ENCODE measurements around the gene PHF2.
"Not testable (repeated sequence)": the region's sequence is repeated elsewhere in the genome, so short reads cannot be mapped to it uniquely, and the experiment has no call there.

PHF2 gene

DNA sequence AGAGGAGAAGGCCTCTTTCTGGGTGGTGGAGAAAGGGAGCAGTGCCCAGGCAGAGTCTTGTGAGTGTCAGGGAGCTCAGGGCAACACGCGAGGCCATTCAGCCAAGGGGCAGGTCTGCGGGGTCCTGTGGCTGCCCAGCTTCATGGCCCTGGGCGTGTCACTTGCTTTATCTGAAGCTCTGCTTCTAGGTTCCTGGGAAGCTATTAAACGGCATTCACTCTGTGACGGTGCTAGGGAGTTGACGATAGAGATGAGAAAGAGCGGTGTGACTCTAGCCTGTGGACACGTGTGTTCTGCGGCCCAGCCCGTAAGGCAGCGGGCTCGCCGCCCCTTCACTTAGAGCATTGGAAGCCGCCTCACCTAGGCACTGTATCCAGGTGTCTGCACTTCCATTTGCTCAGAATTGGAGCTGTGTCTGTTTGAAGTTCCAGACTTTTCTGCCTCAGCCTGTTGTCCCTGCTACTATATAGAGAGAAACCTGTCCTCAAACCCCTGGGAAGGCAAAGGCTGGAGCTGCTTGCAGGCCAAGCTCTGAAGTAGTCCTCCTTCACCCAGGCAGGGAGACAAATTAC lies 88.3 kb downstream of the PHF2 start:
- no peak overlapping the region for H3K9ac ChIP-seq (ENCODE audit: low read length)
- no peak overlapping the region for H3K4me2 ChIP-seq (ENCODE audit: low read length)
- H3K36me3 ChIP-seq (replicated peaks; ENCODE audit: low read depth, low read length): no peaks in the 10 kb centered on the region
- H3K4me1 ChIP-seq (ENCODE audit: low read length): no peaks in the 10 kb centered on the region
- no peaks in the 10 kb centered on the region for H3K79me2 ChIP-seq (ENCODE audit: low read length)
- no peak overlapping the region for H3K4me3 ChIP-seq (ENCODE audit: low read length)
- H3K9me3 ChIP-seq (ENCODE audit: insufficient read depth, low read length): no peaks in the 10 kb centered on the region
- no peak overlapping the region for H3K27ac ChIP-seq (ENCODE audit: low read length)
- H2AFZ ChIP-seq (ENCODE audit: low read depth, low read length): no peak overlapping the region
- no peaks in the 10 kb centered on the region for H4K20me1 ChIP-seq (ENCODE audit: insufficient read depth, low read length)
- no peaks in the 10 kb centered on the region for H3K27me3 ChIP-seq (ENCODE audit: low read depth, low read length)
- TF ChIP-seq, protein P1, sequence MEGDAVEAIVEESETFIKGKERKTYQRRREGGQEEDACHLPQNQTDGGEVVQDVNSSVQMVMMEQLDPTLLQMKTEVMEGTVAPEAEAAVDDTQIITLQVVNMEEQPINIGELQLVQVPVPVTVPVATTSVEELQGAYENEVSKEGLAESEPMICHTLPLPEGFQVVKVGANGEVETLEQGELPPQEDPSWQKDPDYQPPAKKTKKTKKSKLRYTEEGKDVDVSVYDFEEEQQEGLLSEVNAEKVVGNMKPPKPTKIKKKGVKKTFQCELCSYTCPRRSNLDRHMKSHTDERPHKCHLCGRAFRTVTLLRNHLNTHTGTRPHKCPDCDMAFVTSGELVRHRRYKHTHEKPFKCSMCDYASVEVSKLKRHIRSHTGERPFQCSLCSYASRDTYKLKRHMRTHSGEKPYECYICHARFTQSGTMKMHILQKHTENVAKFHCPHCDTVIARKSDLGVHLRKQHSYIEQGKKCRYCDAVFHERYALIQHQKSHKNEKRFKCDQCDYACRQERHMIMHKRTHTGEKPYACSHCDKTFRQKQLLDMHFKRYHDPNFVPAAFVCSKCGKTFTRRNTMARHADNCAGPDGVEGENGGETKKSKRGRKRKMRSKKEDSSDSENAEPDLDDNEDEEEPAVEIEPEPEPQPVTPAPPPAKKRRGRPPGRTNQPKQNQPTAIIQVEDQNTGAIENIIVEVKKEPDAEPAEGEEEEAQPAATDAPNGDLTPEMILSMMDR (IDR thresholded peaks at IDR 0.05; ENCODE audit: low read depth, low read length): no peak
- TF ChIP-seq EZH2phosphoT487 (IDR thresholded peaks at IDR 0.05; ENCODE audit: low read depth): no peak

DNA sequence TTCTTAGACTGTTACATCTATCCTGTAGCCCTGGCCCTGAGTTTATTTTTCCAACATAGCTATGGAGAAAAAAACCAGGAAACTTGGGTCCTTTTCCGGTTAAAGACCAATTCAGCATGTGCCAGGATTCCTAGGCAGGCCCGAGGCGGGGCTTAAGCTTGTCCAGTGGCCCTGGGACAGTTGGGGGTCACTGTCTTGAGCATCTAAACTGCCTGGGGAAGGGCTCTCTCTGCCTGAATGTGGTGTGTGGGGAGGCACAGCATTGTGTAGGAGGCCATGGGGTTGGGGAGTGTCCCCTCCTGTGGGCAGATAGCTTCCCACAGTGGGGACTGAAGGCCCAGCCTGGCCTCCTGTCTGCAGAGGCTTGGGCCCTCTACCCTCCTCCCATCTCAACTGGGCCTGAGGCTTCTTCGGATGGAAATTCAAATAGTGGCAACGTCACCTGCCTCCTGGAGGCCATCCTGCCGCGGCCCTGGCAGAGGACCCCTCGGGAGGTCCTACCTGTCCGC lies 88.8 kb downstream of the PHF2 start:
- no peaks in the 10 kb centered on the region for H4K20me1 ChIP-seq (ENCODE audit: insufficient read depth, low read length)
- H3K27me3 ChIP-seq (ENCODE audit: low read depth, low read length): no peaks in the 10 kb centered on the region
- TF ChIP-seq, protein P1 (IDR thresholded peaks at IDR 0.05; ENCODE audit: low read depth, low read length): no peak
- no peak for TF ChIP-seq EZH2phosphoT487 (IDR thresholded peaks at IDR 0.05; ENCODE audit: low read depth)
- no peak overlapping the region for H3K4me2 ChIP-seq (ENCODE audit: low read length)
- H2AFZ ChIP-seq (ENCODE audit: low read depth, low read length): no peak overlapping the region
- H3K27ac ChIP-seq (ENCODE audit: low read length): no peak overlapping the region
- no peaks in the 10 kb centered on the region for H3K4me1 ChIP-seq (ENCODE audit: low read length)
- no peaks in the 10 kb centered on the region for H3K79me2 ChIP-seq (ENCODE audit: low read length)
- no peaks in the 10 kb centered on the region for H3K36me3 ChIP-seq (replicated peaks; ENCODE audit: low read depth, low read length)
- no peaks in the 10 kb centered on the region for H3K9me3 ChIP-seq (ENCODE audit: insufficient read depth, low read length)
- H3K4me3 ChIP-seq (ENCODE audit: low read length): no peak overlapping the region
- no peak overlapping the region for H3K9ac ChIP-seq (ENCODE audit: low read length)

DNA sequence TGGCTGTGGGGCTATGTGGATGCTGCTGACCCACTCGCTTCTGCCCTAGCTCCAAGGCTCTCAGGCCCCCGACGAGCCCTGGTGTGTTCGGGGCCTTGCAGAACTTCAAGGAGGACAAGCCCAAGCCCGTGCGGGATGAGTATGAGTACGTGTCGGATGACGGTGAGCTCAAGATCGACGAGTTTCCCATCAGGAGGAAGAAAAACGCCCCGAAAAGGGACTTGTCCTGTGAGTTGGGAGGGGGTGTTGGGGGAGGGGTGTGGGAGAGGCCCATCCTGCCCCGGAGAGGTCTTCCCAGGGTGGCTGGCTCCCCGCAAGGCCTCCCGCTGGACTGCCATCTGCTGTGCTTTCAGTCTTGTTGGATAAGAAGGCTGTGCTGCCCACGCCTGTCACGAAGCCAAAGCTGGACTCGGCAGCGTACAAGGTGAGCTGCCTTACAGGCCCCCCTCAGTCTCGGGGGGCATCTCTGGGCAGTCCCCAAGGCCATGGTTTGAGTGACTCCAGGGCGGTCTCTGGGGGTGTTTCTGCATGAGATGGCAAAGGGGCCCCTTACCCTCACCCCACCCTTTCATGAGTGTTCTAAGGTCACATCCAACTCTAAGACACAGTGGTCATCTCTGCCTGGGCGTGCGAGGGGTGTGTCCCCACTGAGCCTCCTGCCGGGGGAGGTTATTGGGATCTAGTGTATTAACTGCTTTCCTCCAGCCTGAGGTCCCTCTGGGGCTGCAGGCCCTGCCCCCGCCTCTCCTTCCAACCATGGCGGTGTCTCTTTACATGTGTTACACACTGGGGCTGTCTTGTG lies 89.5 kb downstream of the PHF2 start:
- Histone ChIP-seq H3K27ac (ENCODE audit: low read length) (no peak overlapping the region), H3K4me3 (ENCODE audit: low read length) (no peak overlapping the region), H2AFZ (ENCODE audit: low read depth, low read length) (no peak overlapping the region), H3K9me3 (ENCODE audit: insufficient read depth, low read length) (no peaks in the 10 kb centered on the region), H3K27me3 (ENCODE audit: low read depth, low read length) (no peaks in the 10 kb centered on the region), H4K20me1 (ENCODE audit: insufficient read depth, low read length) (no peaks in the 10 kb centered on the region), H3K36me3 (replicated peaks; ENCODE audit: low read depth, low read length) (no peaks in the 10 kb centered on the region), H3K4me1 (ENCODE audit: low read length) (no peaks in the 10 kb centered on the region), H3K9ac (ENCODE audit: low read length) (no peak overlapping the region), H3K79me2 (ENCODE audit: low read length) (no peaks in the 10 kb centered on the region), H3K4me2 (ENCODE audit: low read length) (no peak overlapping the region)
- no peak for TF ChIP-seq EZH2phosphoT487 (IDR thresholded peaks at IDR 0.05; ENCODE audit: low read depth)
- TF ChIP-seq, protein P1 (IDR thresholded peaks at IDR 0.05; ENCODE audit: low read depth, low read length): no peak

DNA sequence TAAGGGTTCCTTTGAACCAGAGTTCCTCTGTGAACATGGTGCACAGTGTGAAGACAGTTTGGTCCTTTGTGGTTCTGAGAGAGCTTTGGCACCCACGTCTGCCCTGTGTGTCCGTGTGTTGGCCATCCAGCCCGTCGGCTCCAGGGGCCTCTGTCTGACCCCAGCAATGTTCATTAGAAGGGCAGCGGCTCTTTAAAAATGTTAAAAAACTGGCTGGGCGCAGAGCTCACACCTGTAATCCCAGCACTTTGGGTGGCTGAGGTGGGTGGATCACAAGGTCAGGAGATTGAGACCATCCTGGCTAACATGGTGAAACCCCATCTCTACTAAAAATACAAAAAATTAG lies 90.0 kb downstream of the PHF2 start:
- not testable (repeated sequence) for H3K4me1 ChIP-seq (ENCODE audit: low read length); H4K20me1 ChIP-seq (ENCODE audit: insufficient read depth, low read length); H3K9me3 ChIP-seq (ENCODE audit: insufficient read depth, low read length); H3K9ac ChIP-seq (ENCODE audit: low read length); H3K27ac ChIP-seq (ENCODE audit: low read length); H3K4me2 ChIP-seq (ENCODE audit: low read length); H3K79me2 ChIP-seq (ENCODE audit: low read length); H2AFZ ChIP-seq (ENCODE audit: low read depth, low read length); H3K4me3 ChIP-seq (ENCODE audit: low read length); H3K27me3 ChIP-seq (ENCODE audit: low read depth, low read length); H3K36me3 ChIP-seq (replicated peaks; ENCODE audit: low read depth, low read length)

All from OCI-LY3 (cell line).